Chondrocyte (in vitro differentiated cells): ENCODE results near the gene ENOPH1. TPM values are rescaled to one million over a fixed set of nuclear protein-coding genes. Genes with fewer than 3 reads are reported as not detected.

Experiments used
- DNase-seq: peaks from one replicate; pipeline ENCODE4 v3.0.0; 2021; ENCODE audit warnings: mixed read lengths, low spot score
- H3K27ac Mint-ChIP-seq: one replicate; pipeline ENCODE4 v1.8.0; 2021; ENCODE audit warnings: mild to moderate bottlenecking, moderate library complexity, mixed read lengths; ENCODE audit not compliant: unreplicated experiment
- H3K27me3 Mint-ChIP-seq: 2 replicates; pipeline ENCODE4 v1.8.0; 2021; ENCODE audit warnings: low read depth, mixed read lengths
- H3K36me3 Mint-ChIP-seq: 2 replicates; pipeline ENCODE4 v1.8.0; 2021; ENCODE audit warnings: low read depth, mixed read lengths
- H3K4me1 Mint-ChIP-seq: 2 replicates; pipeline ENCODE4 v1.8.0; 2021; ENCODE audit warnings: low read depth, mild to moderate bottlenecking, mixed read lengths
- H3K4me3 Mint-ChIP-seq: one replicate; pipeline ENCODE4 v1.8.0; 2021; ENCODE audit warnings: mild to moderate bottlenecking, moderate library complexity, mixed read lengths; ENCODE audit not compliant: unreplicated experiment
- H3K9me3 Mint-ChIP-seq: 2 replicates; pipeline ENCODE4 v1.8.0; 2021; ENCODE audit warnings: low read depth, mixed read lengths
- CTCF ChIP-seq: fragments of 200-600 bp; sonication (generic); IDR thresholded peaks from 2 replicates; pipeline ENCODE4 v1.5.0; 2021; ENCODE audit warnings: antibody characterized with exemption, mild to moderate bottlenecking, moderate library complexity
- total RNA-seq: library from RNA; stranded (reverse); gene quantifications from 3 replicates; pipeline ENCODE4 v1.2.1, GENCODE V29; 2021

The ENOPH1 gene
- total RNA-seq, 1 donor from 2014 or later = 33.1 TPM

- DNase-seq = no peak
- H3K27me3 Mint-ChIP-seq = no peaks in the 10 kb centered on the region
- no peak for TF ChIP-seq CTCF
- H3K4me1 Mint-ChIP-seq = no peaks in the 10 kb centered on the region
- no peak overlapping the region for H3K4me3 Mint-ChIP-seq
- peaks cover 7% of the 10 kb centered on the region for H3K36me3 Mint-ChIP-seq
- H3K9me3 Mint-ChIP-seq = no peaks in the 10 kb centered on the region
- no peak overlapping the region for H3K27ac Mint-ChIP-seq
Measured at GRCh38 chr4:82458729-82459128, 28.3 kb downstream of the ENOPH1 start.

GRCh38 chr4:82461710-82462109 lies 31.3 kb downstream of the ENOPH1 start:
- H3K27ac Mint-ChIP-seq = no peak overlapping the region
- no peak for TF ChIP-seq CTCF
- DNase-seq = no peak
- peaks cover 8% of the 10 kb centered on the region for H3K36me3 Mint-ChIP-seq
- no peaks in the 10 kb centered on the region for H3K27me3 Mint-ChIP-seq
- no peak overlapping the region for H3K4me3 Mint-ChIP-seq
- no peaks in the 10 kb centered on the region for H3K9me3 Mint-ChIP-seq
- H3K4me1 Mint-ChIP-seq = no peaks in the 10 kb centered on the region

GRCh38 chr4:82462415-82462831 lies 32.0 kb downstream of the ENOPH1 start:
- Mint-ChIP-seq H3K4me1 (no peaks in the 10 kb centered on the region), H3K27ac (no peak overlapping the region), H3K36me3 (peaks cover 5% of the 10 kb centered on the region), H3K4me3 (no peak overlapping the region), H3K9me3 (no peaks in the 10 kb centered on the region), H3K27me3 (no peaks in the 10 kb centered on the region)
- no peak for DNase-seq
- TF ChIP-seq CTCF = peak; percentile 92

GRCh38 chr4:82463221-82463620 lies 32.8 kb downstream of the ENOPH1 start:
- Mint-ChIP-seq H3K36me3 (peaks cover 6% of the 10 kb centered on the region), H3K9me3 (no peaks in the 10 kb centered on the region), H3K4me1 (no peaks in the 10 kb centered on the region), H3K27me3 (no peaks in the 10 kb centered on the region), H3K4me3 (no peak overlapping the region), H3K27ac (no peak overlapping the region)
- no peak for TF ChIP-seq CTCF
- no peak for DNase-seq

GRCh38 chr4:82467471-82467870 lies 37.1 kb downstream of the ENOPH1 start:
- Mint-ChIP-seq H3K27ac (no peak overlapping the region), H3K4me1 (no peaks in the 10 kb centered on the region), H3K36me3 (peaks cover 7% of the 10 kb centered on the region), H3K9me3 (no peaks in the 10 kb centered on the region), H3K27me3 (no peaks in the 10 kb centered on the region), H3K4me3 (no peak overlapping the region)
- DNase-seq = no peak
- no peak for TF ChIP-seq CTCF
